Psoas muscle (tissue), 8 donors: Measurements from ENCODE around the gene ZNF518B. TPM values are rescaled to one million over a fixed set of nuclear protein-coding genes. Genes with fewer than 3 reads are reported as not detected.

Experiments used
- ATAC-seq, 4 donors: fragments of 200-7000 bp; cut with Tn5 transposase; one replicate each; pipeline ENCODE4 v1.9.1; 2020; ENCODE audit warnings: moderate library complexity in 3 of 4, mild to moderate bottlenecking in 2 of 4
- DNase-seq, 2 donors: peaks; one replicate each; pipeline ENCODE4 v3.0.0-alpha.2; 2020
- H3K27ac ChIP-seq: fragments of 200-600 bp; one replicate; pipeline ENCODE4 v1.8.0; 2022
- H3K27me3 ChIP-seq, 3 donors: fragments of 200-600 bp in 1 of 3; one replicate each; pipeline versions ENCODE4 v1.6.1 to v1.8.0; 2013 to 2022; ENCODE audit warnings: low read length in 2 of 3, mild to moderate bottlenecking in 2 of 3, moderate library complexity in 1 of 3; ENCODE audit not compliant: insufficient read depth in 3 of 3
- H3K36me3 ChIP-seq, 2 donors: fragments of 200-600 bp in 1 of 2; one replicate each; pipeline versions ENCODE4 v1.6.1 to v1.8.0; 2013 to 2022; ENCODE audit warnings: low read depth in 1 of 2, mild to moderate bottlenecking in 1 of 2, moderate library complexity in 1 of 2; ENCODE audit not compliant: insufficient read depth in 1 of 2
- H3K4me1 ChIP-seq: fragments of 200-600 bp; one replicate; pipeline ENCODE4 v1.8.0; 2022
- H3K4me3 ChIP-seq: fragments of 200-600 bp; one replicate; pipeline ENCODE4 v1.8.0; 2022; ENCODE audit warnings: mild to moderate bottlenecking
- H3K9me3 ChIP-seq: fragments of 200-600 bp; one replicate; pipeline ENCODE4 v1.8.0; 2022
- WGBS, 3 donors: extraction: QIAGEN DNeasy Blood & Tissue Kit; methylation state at CpG; one replicate each; pipeline versions ENCODE4 v1.1.6 to v1.1.7; 2013; 5-methylcytosine and 5-hydroxymethylcytosine counted together
- intact Hi-C, 2 donors: fragments of 100-400 bp; cut with DNase I; formaldehyde crosslinking; loops; one replicate each; pipeline versions ENCODE4 v1.11.0 to v1.14.2; 2022
- polyA plus RNA-seq, 3 donors: library from polyadenylated mRNA; stranded (reverse); fragments of 200-250 nt; gene quantifications; one replicate each; pipeline ENCODE4 v1.2.3, GENCODE V29; 2013
- total RNA-seq, 4 donors: library from RNA; stranded (reverse); fragmentation: NEBNext Ultra II Directional in 2 of 4; extraction: Animal tissue kit (Norgen Biotek cat#: 25700) in 2 of 4; gene quantifications; one replicate each; pipeline versions ENCODE4 v1.2.1 to v1.2.4, GENCODE V29; 2021 to 2023
- TF ChIP-seq, protein P1 (sequence below): fragments of 200-600 bp; IDR thresholded peaks from one replicate; pipeline ENCODE4 v1.8.0; 2022; ENCODE audit warnings: antibody characterized with exemption
- donor health status: healthy with polysubstance abuse.
- donor health status: DM: no; HTN: no; CAD: no; lungs with moderate emphysema.
- donor health status: Bipolar disorder and iron deficiency.
- donor health status: healthy.
- donor health status: DM: yes; HTN: yes; CAD: no.
- donor health status: DM: no; HTN: no; CAD: no.
- donor health status: DM: no; HTN: no; CAD: no.
- donor health status: DM: yes; HTN: yes; CAD: no.

The ZNF518B gene
- total and polyA plus RNA-seq, 7 donors, result 4.5 to 17.3 (median 16.3) TPM

DNA sequence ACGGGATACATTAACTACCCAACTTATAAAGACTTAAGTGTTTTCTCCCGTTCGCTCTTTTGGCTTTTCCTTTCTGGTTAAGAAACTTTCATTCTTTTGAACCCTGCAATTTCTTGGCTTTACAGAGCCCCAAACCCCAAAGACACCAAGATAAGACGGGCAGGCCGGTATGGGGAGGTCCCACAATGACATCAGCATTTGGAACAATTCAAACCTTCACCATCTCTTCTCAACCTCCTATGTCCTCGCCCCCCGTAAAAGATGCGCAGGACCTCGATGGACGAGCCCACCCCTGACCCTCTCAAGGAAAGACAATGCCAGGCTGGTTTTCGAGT lies 999 bp downstream of the ZNF518B start:
- peak overlapping the region; percentile 74 for H3K4me3 ChIP-seq
- H3K9me3 ChIP-seq, result no peaks in the 10 kb centered on the region
- H3K36me3 ChIP-seq, result peaks cover 3 to 33% of the 10 kb centered on the region in 2 donors
- no peak for ATAC-seq
- peak overlapping the region; percentile 61 for H3K27ac ChIP-seq
- H3K4me1 ChIP-seq, result peaks cover 4% of the 10 kb centered on the region
- peaks cover 0 to 7% (median 0%) of the 10 kb centered on the region in 3 donors for H3K27me3 ChIP-seq
- no peak for DNase-seq
- 44 to 49% (median 45%) methylated on average over 11 of the region's 11 CpGs for WGBS, 3 donors
- intact Hi-C loops, result no loop called here
- TF ChIP-seq, protein P1, sequence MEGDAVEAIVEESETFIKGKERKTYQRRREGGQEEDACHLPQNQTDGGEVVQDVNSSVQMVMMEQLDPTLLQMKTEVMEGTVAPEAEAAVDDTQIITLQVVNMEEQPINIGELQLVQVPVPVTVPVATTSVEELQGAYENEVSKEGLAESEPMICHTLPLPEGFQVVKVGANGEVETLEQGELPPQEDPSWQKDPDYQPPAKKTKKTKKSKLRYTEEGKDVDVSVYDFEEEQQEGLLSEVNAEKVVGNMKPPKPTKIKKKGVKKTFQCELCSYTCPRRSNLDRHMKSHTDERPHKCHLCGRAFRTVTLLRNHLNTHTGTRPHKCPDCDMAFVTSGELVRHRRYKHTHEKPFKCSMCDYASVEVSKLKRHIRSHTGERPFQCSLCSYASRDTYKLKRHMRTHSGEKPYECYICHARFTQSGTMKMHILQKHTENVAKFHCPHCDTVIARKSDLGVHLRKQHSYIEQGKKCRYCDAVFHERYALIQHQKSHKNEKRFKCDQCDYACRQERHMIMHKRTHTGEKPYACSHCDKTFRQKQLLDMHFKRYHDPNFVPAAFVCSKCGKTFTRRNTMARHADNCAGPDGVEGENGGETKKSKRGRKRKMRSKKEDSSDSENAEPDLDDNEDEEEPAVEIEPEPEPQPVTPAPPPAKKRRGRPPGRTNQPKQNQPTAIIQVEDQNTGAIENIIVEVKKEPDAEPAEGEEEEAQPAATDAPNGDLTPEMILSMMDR, result no peak

DNA sequence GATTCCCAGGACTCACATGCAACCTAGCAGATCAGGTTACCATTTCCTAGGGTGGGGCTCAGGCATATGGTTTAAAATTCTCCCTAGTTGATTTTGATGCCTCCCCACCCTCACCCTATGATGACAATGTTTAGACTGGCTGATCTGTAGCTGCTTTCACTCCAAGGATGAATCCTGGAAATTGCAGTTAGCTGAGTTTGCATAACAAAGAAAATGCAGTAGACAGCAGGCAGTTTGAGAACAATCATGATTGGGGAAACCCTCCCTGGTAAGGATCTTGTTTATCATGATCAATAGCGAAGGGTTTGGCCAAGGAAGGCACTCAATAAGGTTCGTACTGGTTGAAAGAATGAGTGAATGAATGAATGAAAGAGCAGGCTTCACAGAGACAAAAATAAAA lies 2.1 kb downstream of the ZNF518B start:
- Histone ChIP-seq H3K4me1 (peaks cover 4% of the 10 kb centered on the region), H3K27ac (no peak overlapping the region), H3K9me3 (no peaks in the 10 kb centered on the region), H3K27me3 (no peaks in the 10 kb centered on the region), H3K4me3 (no peak overlapping the region), H3K36me3 (peaks cover 7 to 39% of the 10 kb centered on the region in 2 donors)
- WGBS, 3 donors, result 93 to 95% (median 94%) methylated on average over 2 of the region's 2 CpGs
- ATAC-seq, result no peak
- TF ChIP-seq, protein P1, result no peak
- no peak for DNase-seq
- intact Hi-C loops, result no loop called here

DNA sequence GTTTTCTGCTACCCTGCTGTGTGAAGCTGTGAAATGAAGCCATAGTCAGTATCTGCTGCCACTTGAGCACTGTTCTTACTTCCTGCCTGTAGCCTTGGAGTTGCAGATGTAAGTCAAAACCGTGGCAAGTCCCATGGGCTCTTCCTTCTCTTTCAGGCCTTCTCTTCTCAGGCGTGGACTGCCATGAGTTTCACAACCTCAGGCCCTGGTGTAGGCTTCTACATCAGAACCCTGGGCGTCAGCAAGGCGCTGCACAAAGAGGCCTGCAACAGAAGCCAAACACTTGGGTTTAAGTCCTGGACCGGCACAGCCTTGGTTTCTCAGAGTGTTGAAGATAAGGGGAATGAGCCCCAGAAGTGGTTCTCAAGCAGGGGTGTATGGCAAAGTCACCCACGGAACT lies 2.5 kb downstream of the ZNF518B start:
- Histone ChIP-seq H3K9me3 (no peaks in the 10 kb centered on the region), H3K4me3 (no peak overlapping the region), H3K27ac (no peak overlapping the region), H3K4me1 (peaks cover 4% of the 10 kb centered on the region), H3K27me3 (no peaks in the 10 kb centered on the region), H3K36me3 (peaks cover 7 to 39% of the 10 kb centered on the region in 2 donors)
- 80 to 84% (median 81%) methylated on average over 6 of the region's 6 CpGs for WGBS, 3 donors
- DNase-seq, result no peak
- intact Hi-C loops, result no loop called here
- TF ChIP-seq, protein P1, result no peak
- ATAC-seq, result no peak

DNA sequence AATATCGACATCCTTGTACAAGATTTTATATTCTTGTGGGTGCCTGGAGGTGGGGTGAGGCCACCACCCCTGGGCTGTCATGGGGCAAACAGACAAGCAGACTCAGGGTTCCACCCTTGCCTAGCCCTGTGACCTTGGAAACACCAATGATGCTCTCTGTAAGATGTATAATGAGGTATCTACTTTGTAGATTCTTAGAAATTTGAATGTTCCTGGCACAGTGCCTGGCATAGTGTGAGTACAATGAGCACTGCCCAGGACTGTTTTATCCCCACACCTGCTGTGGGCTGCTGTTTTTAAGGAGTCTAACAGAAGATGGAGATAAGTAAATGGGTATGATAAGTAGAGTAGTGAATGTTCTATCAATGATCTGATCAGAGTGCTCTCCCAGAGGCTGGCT lies 3.1 kb downstream of the ZNF518B start:
- peaks cover 7 to 39% of the 10 kb centered on the region in 2 donors for H3K36me3 ChIP-seq
- no peak for ATAC-seq
- TF ChIP-seq, protein P1, result no peak
- no peaks in the 10 kb centered on the region for H3K27me3 ChIP-seq
- 94 to 98% (median 97%) methylated on average over 1 of the region's 1 CpG for WGBS, 3 donors
- no peak for DNase-seq
- H3K4me1 ChIP-seq, result peaks cover 4% of the 10 kb centered on the region
- H3K9me3 ChIP-seq, result no peaks in the 10 kb centered on the region
- no peak overlapping the region for H3K27ac ChIP-seq
- intact Hi-C loops, result no loop called here
- no peak overlapping the region for H3K4me3 ChIP-seq

DNA sequence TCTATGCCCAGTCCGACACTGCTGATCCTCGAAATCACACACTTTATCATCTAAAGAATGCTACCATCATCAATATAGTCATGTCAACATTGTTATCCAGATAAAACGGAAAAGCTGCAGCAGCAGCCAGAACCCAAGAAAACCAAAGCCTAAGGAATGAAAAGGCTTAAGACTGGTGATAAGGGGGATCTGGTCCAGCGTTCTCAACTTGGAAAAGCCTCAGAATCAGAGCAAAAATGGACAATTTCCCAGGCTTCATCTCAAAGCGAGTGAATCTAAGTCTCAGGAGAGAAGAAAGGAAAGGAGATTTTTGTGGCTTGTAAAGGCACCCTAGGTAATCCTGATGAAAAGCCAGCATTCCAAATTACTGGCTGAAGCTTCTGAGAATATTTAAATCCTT lies 8.2 kb downstream of the ZNF518B start:
- Histone ChIP-seq H3K27ac (no peak overlapping the region), H3K9me3 (peaks cover 7% of the 10 kb centered on the region), H3K27me3 (no peaks in the 10 kb centered on the region), H3K36me3 (peaks cover 20 to 62% of the 10 kb centered on the region in 2 donors), H3K4me3 (no peak overlapping the region), H3K4me1 (no peaks in the 10 kb centered on the region)
- DNase-seq (no peak), ATAC-seq (no peak)
- 94 to 96% (median 96%) methylated on average over 5 of the region's 5 CpGs for WGBS, 3 donors
- TF ChIP-seq, protein P1, result no peak
- intact Hi-C loops, result no loop called here
